GM21447 (cell line): ENCODE results near the gene FYN.

Experiments used
- ATAC-seq: cut with Tn5 transposase; IDR thresholded peaks from one replicate; pipeline ENCODE4 v1.9.1; 2021; ENCODE audit not compliant: unreplicated experiment

FYN gene

GRCh38 chr6:111615916-111616612 lies 257.2 kb downstream of the FYN start:
- no peak for ATAC-seq

DNA sequence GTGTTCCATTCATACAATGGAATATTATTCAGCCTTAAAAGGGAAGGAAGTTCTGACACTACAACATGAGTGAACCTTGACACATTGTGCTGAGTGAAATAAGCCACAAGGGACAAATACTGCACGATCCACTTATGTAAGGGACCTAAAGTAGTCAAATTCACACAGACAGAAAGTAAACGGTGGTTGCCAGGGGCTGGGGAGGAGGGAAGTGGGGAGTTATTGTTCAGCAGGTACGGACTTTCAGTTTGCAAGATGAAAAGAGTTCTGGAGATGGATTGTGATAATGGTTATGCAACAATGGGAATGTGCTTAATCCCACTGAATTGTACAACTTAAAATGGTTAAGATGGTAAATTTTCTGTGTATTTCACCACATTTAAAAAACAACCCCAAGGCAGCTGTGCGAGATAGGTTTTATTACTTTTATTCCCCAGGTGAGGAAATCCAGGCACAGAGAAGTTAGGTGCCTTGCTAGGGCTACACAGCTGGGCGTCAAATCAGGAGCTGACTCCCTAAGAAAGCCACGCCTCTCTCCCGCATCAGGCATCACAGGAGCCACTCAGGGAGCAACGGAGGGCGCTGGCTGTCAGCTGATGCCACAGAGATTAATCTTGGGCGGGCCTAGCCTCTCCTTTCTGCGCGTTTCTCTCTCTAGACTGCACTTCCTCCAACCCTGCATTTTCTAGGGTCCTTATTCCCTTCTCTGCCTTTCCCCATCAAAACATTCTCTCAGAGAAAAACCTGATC lies 258.2 kb downstream of the FYN start:
- no peak for ATAC-seq

DNA sequence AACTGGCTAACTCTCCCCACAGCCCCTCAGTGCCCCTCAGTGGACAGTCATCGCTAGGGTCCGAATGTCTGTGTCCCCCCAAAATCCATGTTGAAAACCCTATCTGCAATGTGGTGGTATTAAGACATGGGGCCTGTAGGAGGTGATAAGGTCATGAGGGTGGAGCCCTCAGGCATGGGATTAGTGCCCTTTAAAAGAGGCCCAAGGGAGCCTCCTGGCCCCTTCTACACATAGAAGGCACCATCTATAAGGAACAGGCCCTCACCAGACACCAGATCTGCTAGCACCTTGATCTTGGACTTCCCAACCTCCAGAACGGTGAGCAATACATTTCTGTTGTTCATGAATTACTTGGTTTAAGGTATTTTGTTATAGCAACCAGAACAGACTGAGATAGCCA lies 260.9 kb downstream of the FYN start:
- no peak for ATAC-seq

GRCh38 chr6:111610548-111611172 lies 262.6 kb downstream of the FYN start:
- no peak for ATAC-seq
